AG20443 (cell line): Measurements from ENCODE around the gene HJV.
A peak's percentile ranks its signal among the peaks of the same experiment; 100 is the strongest.

Experiments used
- DNase-seq: peaks from one replicate; pipeline ENCODE4 v3.0.0; 2012; ENCODE audit warnings: low spot score, mixed read lengths

The HJV gene

GRCh38 chr1:146022403-146023127 is 1.0 kb upstream of the HJV start:
- no peak for DNase-seq

- DNase-seq = no peak
Measured at GRCh38 chr1:146021050-146021445, 487 bp downstream of the HJV start.

DNA sequence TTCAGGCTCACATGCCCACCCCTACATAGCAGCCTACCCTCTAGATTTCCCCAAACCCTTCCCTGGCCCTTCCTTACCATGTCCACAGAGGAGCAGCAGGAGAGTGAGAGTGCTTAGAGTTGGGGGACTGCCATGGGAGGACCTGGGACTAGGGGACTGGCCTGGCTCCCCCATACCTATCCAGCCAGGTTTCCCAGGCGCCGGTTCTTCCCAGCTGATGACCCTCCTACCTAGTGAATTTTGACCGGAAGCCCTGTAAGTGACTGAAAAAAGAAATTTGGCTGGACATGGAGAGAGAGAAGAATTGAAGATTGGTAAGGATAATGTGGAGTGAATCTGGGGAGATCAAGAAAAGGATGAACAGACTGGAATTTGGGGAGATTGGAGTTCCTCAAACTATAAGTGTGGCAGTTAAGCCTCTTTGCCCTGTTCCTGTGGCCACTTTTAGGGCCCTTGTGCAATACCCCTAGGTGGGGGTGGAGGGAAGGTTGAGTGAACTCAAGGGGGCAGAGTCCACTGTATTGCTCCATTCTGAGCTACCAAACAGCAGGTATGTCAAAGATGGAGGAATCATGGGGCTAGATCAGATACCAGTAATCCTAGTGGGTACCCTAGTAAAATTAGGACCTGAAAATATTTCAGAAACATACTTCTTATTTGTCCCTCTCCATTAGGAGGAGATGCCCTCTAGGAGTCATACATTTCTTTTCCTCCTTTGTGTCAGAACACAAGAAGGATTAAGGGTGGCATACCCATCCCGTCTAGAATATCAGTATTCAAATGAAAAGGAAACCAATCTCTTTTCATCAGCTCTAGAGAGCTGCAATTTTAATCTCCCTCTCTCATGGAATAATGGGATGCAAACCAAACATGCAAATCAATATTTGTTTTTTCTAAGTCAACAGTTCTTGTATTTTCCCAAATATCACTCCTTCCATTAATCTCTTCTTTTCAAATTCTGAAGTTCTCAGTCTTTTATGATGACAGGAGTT is 1.2 kb downstream of the HJV start:
- no peak for DNase-seq

DNA sequence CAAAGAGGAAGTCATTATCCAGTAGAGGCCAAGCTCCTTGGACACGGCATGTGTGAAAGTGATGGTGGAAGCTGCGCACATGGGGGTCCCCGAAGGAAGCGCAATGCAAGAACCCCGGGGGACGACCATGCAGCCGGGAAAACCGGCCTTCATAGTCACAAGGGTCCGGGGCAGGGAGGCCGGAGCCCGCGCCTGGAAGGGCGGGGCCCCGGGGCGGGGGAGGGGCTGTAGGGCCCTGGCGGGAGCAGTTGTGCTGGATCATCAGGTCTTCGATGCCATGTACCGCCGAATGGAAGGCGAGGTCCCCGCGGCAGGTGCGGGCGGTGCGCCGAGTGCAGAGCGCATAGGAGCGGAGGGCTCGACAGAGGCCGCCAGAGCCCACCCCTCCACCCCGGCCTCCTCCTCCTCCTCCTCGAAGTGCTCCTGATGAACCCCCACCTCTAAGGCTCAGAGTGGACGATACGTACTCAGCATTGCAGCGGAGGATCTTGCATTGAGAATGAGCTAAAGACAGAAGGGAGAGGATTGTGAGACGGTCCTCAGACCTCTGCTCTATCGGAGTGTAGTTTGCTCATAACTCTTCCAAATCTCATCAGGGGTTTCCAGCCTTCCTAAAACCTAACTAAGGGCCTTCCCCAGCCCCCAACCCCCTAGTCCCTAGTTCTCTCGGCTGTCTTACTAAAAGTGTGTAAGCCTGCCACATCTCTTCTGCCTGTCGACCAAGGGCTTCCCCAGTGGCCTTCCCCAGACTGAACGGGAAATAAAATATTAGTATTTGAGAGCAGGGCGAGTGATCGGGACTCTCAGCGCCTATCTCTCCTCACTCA is 2.1 kb downstream of the HJV start:
- no peak for DNase-seq

- peak; percentile 38 for DNase-seq
Measured at GRCh38 chr1:146016891-146017290, 4.6 kb downstream of the HJV start.

GRCh38 chr1:146013559-146013922 is 8.0 kb downstream of the HJV start:
- no peak for DNase-seq

DNA sequence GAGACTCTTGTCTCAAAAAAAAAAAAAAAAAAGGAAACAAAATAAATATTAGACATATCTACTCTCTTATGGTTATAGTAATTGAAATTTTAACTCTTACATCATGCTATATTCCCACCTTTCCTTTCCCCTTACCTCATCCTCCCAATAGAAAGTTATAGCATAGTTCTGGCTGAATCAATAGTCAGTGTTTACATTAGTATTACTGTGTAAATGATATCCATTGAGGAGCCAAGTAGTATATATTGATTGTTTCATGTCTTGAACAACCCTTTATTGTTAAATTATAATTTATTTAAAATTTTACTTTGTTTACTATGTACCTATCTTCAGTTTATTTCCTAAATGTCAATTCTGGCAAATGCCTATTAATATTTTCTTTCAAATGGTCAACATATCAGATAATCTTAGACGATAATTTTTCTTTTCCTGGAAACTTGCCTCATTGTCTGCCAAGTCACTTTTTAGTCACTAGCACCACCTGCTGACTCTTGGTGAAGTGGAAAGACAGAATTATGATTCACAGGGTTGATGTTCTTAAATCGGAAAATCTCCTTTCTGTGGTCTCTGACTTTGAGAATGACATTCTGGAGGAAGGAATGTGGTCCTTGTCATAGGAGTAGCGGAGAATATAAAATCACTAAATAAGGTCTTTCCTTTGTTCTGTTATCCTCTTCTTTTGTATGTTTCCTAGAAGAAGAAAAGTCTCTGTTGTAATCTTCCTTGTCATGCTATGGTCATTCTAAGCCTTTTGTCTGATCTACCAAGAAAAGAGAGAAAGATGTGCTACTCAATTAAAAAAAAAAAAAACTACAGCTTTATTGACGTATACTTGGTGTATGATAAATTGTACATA is 8.6 kb downstream of the HJV start:
- peak; percentile 75 for DNase-seq

- no peak for DNase-seq
Measured at GRCh38 chr1:146010126-146010738, 11.3 kb downstream of the HJV start.

GRCh38 chr1:146007489-146008133 is 13.9 kb downstream of the HJV start:
- no peak for DNase-seq

- DNase-seq = no peak
Measured at GRCh38 chr1:146001709-146002108, 19.8 kb downstream of the HJV start.

GRCh38 chr1:145999321-146000024 is 22.1 kb downstream of the HJV start:
- no peak for DNase-seq

- DNase-seq = no peak
Measured at GRCh38 chr1:145997718-145998023, 23.9 kb downstream of the HJV start.

DNA sequence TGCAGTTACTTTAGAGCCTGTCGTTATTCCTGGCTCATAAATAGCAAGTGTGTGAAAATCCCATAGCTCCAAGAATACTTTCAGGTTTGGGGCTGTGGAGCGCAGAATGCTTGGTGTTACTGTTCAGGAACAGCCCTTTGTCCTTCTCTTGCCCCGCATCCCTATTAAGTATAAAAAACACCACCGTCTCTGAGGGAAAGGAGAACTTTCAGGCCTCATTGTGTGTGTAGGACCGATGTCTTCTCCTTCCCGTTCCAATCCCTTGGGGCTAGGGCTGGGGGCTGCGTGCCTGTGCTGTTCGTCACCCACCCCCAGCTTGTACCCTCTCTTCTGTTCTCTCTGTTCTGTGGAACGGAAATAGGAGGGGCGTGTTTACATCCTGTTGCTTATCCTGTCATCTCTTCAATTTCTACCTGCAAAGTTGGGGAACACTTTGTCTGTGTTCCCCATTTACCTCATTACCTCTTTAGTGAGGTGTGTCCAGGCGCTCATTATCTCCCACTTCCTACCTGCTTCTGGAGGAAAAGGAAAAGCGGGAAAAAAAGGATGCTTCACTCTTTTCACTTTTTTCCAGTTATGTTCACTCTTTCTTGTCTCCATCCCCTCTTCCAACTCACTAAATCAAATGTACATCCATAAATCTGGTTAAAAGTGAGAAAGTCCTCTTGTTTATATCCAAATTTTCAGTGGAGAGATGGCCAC is 24.4 kb downstream of the HJV start:
- no peak for DNase-seq

DNA sequence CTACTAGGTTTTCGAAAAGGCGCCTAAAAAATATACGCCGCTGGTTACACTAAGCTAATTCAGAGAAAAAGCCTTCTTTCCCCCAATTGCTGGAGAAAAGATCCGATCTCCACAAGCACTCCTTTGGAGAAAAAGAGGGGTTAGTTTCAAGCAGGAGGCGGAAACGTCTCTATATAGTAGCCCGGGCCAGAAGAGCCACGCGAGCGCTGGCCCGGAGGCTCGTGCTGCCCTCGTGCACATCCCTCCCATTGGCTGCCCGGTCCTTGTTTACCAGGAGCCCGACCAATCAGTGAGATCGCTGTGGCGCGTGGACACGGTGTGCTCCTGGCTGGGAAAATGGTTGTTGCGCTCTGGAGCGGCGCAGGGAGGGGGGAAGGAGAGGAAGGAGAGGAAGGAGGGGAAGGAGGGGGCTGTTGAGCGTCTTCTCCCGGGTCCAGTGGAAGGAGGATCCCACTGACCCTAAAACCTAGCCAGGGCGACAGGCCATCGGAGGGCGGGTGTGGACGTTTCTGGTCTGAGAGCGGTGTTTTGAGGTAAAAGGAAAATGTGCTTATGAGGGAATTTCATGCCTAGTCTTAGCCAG is 25.0 kb downstream of the HJV start, which contains the start of gene TXNIP:
Gene TXNIP, minus strand, starts transcription at position 147 of the 583 bp plus-strand sequence. CDS start 313 bp downstream, outside the sequence.
- peak; percentile 99 for DNase-seq

DNA sequence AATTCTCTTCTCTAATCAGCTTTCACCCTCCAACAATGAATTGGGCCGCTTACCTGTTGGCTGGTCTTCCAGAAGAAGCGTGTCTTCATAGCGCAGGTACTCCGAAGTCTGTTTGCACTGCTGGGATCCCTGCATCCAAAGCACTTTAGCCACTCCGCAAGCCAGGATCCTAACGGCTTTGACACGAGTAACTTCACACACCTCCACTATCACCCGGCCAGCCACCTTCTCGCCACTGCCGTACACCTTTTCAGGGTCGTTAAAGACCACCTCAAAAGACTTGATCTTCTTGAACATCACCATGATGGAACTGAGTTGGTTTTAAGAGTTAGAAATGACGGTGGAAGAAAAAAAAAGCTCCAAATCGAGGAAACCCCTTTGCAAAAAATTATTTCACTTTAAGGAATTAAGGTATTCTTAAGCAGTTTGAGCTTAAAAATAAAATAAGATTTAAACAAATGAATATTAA is 25.5 kb downstream of the HJV start:
- no peak for DNase-seq

DNA sequence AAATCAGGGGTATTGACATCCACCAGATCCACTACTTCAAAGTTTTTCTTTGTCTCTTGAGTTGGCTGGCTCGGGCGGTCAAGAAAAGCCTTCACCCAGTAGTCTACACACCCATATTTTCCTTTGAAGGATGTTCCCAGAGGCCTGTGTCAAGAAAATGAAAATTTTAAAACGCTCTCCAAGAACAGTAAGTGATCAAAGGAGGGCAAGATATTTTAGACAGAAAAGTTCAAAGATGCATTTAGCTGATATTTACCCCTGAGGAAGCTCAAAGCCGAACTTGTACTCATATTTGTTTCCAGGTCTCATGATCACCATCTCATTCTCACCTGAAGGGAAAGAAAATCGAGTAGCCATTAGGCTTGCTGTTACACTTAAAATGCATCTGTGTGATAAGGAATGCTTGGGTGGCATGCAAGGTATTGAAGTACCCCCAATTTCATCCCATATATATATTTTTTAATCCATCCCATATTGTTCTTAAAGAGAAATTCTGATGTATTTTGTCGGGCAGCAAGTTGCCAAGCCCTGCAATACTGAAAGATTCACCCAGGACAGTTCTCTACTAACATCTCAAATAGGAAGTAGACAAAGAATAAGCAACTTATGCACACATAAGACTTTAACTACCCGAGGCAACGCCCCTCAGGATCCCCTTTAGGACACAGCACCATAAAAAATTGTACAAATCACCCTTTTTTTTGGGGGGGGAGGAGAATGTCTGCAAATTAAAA is 26.2 kb downstream of the HJV start:
- no peak for DNase-seq

DNA sequence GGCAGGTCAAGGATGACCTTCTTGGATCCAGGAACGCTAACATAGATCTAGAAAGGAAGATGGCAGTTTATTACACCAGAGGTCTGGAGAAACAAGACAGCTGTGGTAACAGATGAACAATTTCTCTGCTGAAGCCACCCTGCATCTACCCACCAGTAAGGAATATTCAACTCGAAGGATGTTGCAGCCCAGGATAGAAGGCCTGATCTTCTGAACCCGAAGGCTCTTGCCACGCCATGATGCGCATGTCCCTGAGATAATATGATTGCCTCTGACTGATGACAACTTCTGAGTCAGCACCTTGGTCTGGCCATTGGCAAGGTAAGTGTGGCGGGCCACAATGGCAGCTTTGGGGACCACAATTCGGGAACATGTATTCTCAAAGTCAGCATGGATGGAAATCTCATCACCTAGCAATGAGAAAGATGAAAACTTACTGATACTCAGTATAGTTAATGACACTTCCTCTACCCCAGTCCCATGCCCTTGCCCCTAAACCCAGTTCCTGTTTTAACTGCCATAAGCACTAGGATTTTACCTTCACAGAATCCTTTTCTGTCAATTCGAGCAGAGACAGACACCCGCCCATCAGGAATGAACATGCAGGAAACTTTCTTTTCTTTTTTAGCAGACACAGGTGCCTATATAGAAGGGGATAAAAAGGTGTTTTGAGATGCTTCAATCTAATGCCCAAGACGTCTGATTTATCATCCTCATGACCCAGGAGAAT is 27.0 kb downstream of the HJV start:
- no peak for DNase-seq
